ENCODE measurements around the gene RNF220. TPM values are rescaled to one million over a fixed set of nuclear protein-coding genes. Genes with fewer than 3 reads are reported as not detected.

The RNF220 gene
- total RNA-seq = 100 to 1,000 TPM; 116 to 140 (median 123) TPM

GRCh38 chr1:44405031-44405797 is at the start of gene RNF220:
Gene RNF220 (plus strand): TSS chr1:44405255.
- DNase-seq (ENCODE audit: low spot score in 2 of 2) = no peak
- TF ChIP-seq, protein P1, sequence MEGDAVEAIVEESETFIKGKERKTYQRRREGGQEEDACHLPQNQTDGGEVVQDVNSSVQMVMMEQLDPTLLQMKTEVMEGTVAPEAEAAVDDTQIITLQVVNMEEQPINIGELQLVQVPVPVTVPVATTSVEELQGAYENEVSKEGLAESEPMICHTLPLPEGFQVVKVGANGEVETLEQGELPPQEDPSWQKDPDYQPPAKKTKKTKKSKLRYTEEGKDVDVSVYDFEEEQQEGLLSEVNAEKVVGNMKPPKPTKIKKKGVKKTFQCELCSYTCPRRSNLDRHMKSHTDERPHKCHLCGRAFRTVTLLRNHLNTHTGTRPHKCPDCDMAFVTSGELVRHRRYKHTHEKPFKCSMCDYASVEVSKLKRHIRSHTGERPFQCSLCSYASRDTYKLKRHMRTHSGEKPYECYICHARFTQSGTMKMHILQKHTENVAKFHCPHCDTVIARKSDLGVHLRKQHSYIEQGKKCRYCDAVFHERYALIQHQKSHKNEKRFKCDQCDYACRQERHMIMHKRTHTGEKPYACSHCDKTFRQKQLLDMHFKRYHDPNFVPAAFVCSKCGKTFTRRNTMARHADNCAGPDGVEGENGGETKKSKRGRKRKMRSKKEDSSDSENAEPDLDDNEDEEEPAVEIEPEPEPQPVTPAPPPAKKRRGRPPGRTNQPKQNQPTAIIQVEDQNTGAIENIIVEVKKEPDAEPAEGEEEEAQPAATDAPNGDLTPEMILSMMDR (IDR thresholded peaks at IDR 0.05) = no peak
- no peak for TF ChIP-seq POLR2A (IDR thresholded peaks at IDR 0.05)
- peak within 1 kb of the TSS; percentile 17 for H3K4me3 ChIP-seq (ENCODE audit: low read depth, poor library complexity, severe bottlenecking)
- intact Hi-C loops (cut with DNase I; ENCODE audit: low total_unique reads) = no loop called here
- WGBS, 2 donors = 2 to 3% methylated on average over 44 to 55 of the region's 55 CpGs

- no peak overlapping the region for H3K4me3 ChIP-seq (ENCODE audit: low read depth, poor library complexity, severe bottlenecking)
- WGBS, 2 donors = 70 to 74% methylated on average over 12 of the region's 12 CpGs
- DNase-seq (ENCODE audit: low spot score in 2 of 2) = no peak
- intact Hi-C loops (cut with DNase I; ENCODE audit: low total_unique reads) = no loop called here
- TF ChIP-seq, protein P1 (IDR thresholded peaks at IDR 0.05) = no peak
- TF ChIP-seq POLR2A (IDR thresholded peaks at IDR 0.05) = no peak
Observed at GRCh38 chr1:44355582-44356305, 49.3 kb upstream of the RNF220 start.

GRCh38 chr1:44357710-44358109 is 47.3 kb upstream of the RNF220 start:
- no peak overlapping the region for H3K4me3 ChIP-seq (ENCODE audit: low read depth, poor library complexity, severe bottlenecking)
- no peak for DNase-seq (ENCODE audit: low spot score in 2 of 2)
- TF ChIP-seq, protein P1 (IDR thresholded peaks at IDR 0.05) = no peak
- TF ChIP-seq POLR2A (IDR thresholded peaks at IDR 0.05) = no peak
- intact Hi-C loops (cut with DNase I; ENCODE audit: low total_unique reads) = no loop called here
- WGBS, 2 donors = 76 to 80% methylated on average over 4 of the region's 4 CpGs

DNA sequence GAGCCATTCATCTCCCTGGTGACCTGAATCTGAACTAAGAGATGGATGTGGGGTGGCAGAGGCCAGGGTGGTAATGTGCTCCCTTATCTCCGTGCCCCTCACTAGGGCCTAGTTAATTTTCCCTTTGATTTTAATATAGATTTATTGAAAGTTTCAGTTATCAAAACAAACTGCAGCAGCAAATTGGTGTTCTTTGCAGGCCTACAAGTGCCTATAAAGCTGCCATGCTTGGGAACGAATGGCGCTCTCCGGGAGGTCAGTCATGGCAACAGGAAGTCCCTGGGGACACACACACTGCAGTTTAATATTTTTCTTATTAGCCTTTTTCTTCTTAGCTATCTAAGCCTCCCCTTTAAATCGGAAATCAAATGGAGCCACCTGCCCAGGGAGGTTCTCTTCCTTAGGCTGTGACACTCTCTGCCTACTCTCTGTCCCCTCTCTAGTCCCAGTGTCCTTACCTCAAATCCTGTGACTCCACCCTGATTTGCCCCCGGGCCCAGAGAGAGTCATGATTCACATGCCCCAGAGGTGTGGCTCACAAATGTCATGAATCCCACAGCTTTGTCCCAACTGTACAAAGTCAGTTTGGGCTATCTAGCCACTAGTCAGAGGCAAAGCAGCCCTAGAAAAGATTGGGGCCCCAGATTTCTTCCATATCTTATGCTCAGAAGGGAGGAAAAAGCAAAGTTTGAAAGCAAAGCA is 45.7 kb upstream of the RNF220 start:
- peak in 1 of 2 donors; percentile 34 for DNase-seq (ENCODE audit: low spot score in 2 of 2)
- TF ChIP-seq, protein P1 (IDR thresholded peaks at IDR 0.05) = no peak
- TF ChIP-seq POLR2A (IDR thresholded peaks at IDR 0.05) = no peak
- 61 to 66% methylated on average over 6 of the region's 6 CpGs for WGBS, 2 donors
- intact Hi-C loops (cut with DNase I; ENCODE audit: low total_unique reads) = no loop called here
- no peak overlapping the region for H3K4me3 ChIP-seq (ENCODE audit: low read depth, poor library complexity, severe bottlenecking)

GRCh38 chr1:44361478-44361877 is 43.6 kb upstream of the RNF220 start:
- H3K4me3 ChIP-seq (ENCODE audit: low read depth, poor library complexity, severe bottlenecking) = no peak overlapping the region
- 72 to 85% methylated on average over 4 of the region's 4 CpGs for WGBS, 2 donors
- DNase-seq (ENCODE audit: low spot score in 2 of 2) = no peak
- TF ChIP-seq, protein P1 (IDR thresholded peaks at IDR 0.05) = no peak
- TF ChIP-seq POLR2A (IDR thresholded peaks at IDR 0.05) = no peak
- intact Hi-C loops (cut with DNase I; ENCODE audit: low total_unique reads) = no loop called here
